HCT116 (cell line): ENCODE results near the gene NOS3.

Experiments
- CTCF ChIP-seq, 3 experiments: fragments of 200-600 bp in 1 of 3; sonication (generic) in 1 of 3; IDR thresholded peaks in 2 of 3; conservative IDR thresholded peaks in 1 of 3; 2 replicates each; pipeline ENCODE4 v1.5.1; 2012 to 2017; ENCODE audit warnings: low read depth in 2 of 3, low read length in 2 of 3, antibody characterized with exemption in 1 of 3, borderline replicate concordance in 1 of 3, control low read depth in 1 of 3, mild to moderate bottlenecking in 1 of 3, mixed read lengths in 1 of 3, mixed run types in 1 of 3, moderate library complexity in 1 of 3; ENCODE audit not compliant: insufficient read depth in 1 of 3
- POLR2A ChIP-seq: IDR thresholded peaks from 2 replicates; pipeline ENCODE4 v1.7.0; 2011; ENCODE audit warnings: borderline replicate concordance; ENCODE audit not compliant: insufficient read depth, insufficient read length; ENCODE audit errors: extremely low read depth
- REST ChIP-seq: IDR thresholded peaks from 2 replicates; pipeline ENCODE4 v1.6.1; 2012; ENCODE audit warnings: low read depth
- SP1 ChIP-seq: IDR thresholded peaks from 2 replicates; pipeline ENCODE4 v1.6.1; 2012; ENCODE audit warnings: low read depth
- ZNF274 ChIP-seq: fragments of 200-500 bp; sonication (Bioruptor generic); IDR thresholded peaks from 2 replicates; pipeline ENCODE4 v1.6.1; 2014; ENCODE audit warnings: mild to moderate bottlenecking, low read depth, low read length, inconsistent platforms

- TF ChIP-seq REST (no peak), CTCF (IDR thresholded peaks at IDR 0.05 in 2 of 3, conservative IDR thresholded peaks at IDR 0.05 in 1 of 3; ENCODE audit: borderline replicate concordance in 1 of 3, insufficient read depth in 1 of 3, low read depth in 2 of 3, low read length in 2 of 3) (no peak), ZNF274 (no peak), POLR2A (no peak), SP1 (no peak)
Observed at GRCh38 chr7:150976529-150977381, 14.1 kb upstream of the NOS3 start.
